GM19351 (cell line): ENCODE data around the gene IL17RA.

Experiments used
- ATAC-seq: cut with Tn5 transposase; IDR thresholded peaks from one replicate; pipeline ENCODE4 v1.9.1; 2021; ENCODE audit warnings: mild to moderate bottlenecking, moderate library complexity; ENCODE audit not compliant: unreplicated experiment

Gene IL17RA

GRCh38 chr22:17079572-17079971 is 5.2 kb upstream of the IL17RA start:
- ATAC-seq = no peak

GRCh38 chr22:17083255-17083654 is 1.5 kb upstream of the IL17RA start:
- ATAC-seq = no peak

- no peak for ATAC-seq
Observed at GRCh38 chr22:17083811-17084441, 874 bp upstream of the IL17RA start.

- peak; percentile 7 for ATAC-seq
Observed at GRCh38 chr22:17085277-17086181, 729 bp downstream of the IL17RA start.

GRCh38 chr22:17086296-17086695 is 1.5 kb downstream of the IL17RA start:
- ATAC-seq = no peak

GRCh38 chr22:17086788-17087497 is 2.1 kb downstream of the IL17RA start:
- ATAC-seq = no peak

GRCh38 chr22:17087498-17088131 is 2.8 kb downstream of the IL17RA start:
- no peak for ATAC-seq

- ATAC-seq = no peak
Observed at GRCh38 chr22:17090550-17090949, 5.8 kb downstream of the IL17RA start.

GRCh38 chr22:17091851-17092250 is 7.1 kb downstream of the IL17RA start:
- no peak for ATAC-seq

GRCh38 chr22:17093081-17093480 is 8.3 kb downstream of the IL17RA start:
- no peak for ATAC-seq

GRCh38 chr22:17095538-17095937 is 10.7 kb downstream of the IL17RA start:
- no peak for ATAC-seq

- no peak for ATAC-seq
Observed at GRCh38 chr22:17096071-17096470, 11.3 kb downstream of the IL17RA start.

GRCh38 chr22:17097062-17097461 is 12.3 kb downstream of the IL17RA start:
- ATAC-seq = no peak

- ATAC-seq = no peak
Observed at GRCh38 chr22:17097701-17098100, 12.9 kb downstream of the IL17RA start.

GRCh38 chr22:17098379-17098819 is 13.6 kb downstream of the IL17RA start:
- ATAC-seq = no peak

- no peak for ATAC-seq
Observed at GRCh38 chr22:17100621-17101020, 15.8 kb downstream of the IL17RA start.

GRCh38 chr22:17101475-17102296 is 16.9 kb downstream of the IL17RA start:
- no peak for ATAC-seq

GRCh38 chr22:17102297-17102667 is 17.5 kb downstream of the IL17RA start:
- no peak for ATAC-seq

GRCh38 chr22:17103351-17103750 is 18.6 kb downstream of the IL17RA start:
- ATAC-seq = no peak

- ATAC-seq = no peak
Observed at GRCh38 chr22:17104336-17104935, 19.6 kb downstream of the IL17RA start.
